Measurements from ENCODE around the gene LRRC49. TPM values are rescaled to one million over a fixed set of nuclear protein-coding genes. Genes with fewer than 3 reads are reported as not detected.

LRRC49 gene
- total RNA-seq, 2 experiments from 2014 or later: 0.14 to 0.62 TPM

DNA sequence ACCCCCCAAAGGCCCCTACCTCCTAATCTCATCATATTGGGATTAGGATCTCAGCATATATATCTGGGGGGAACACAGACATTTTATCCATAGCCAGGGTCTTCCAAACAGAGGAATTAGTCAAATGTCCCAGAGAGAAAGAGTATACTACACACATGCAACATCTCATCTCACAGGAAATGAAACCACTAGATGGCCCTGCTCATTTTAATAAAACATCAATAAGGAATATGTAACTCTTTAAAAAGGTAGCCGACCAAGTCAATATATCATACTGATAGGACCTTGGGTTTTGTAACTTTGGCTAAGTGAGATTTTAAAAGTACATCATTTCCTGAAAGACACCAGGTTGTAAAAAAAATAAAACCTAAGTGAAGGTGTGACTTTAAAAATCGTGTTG lies 177.1 kb downstream of the LRRC49 start:
- DNase-seq (no peak), ATAC-seq (no peak)
- H3K27me3 Mint-ChIP-seq: peaks cover 22% of the 10 kb centered on the region
- no peak overlapping the region for H3K27ac Mint-ChIP-seq
- POLR2A ChIA-PET: no interaction called here
- H3K9me3 Mint-ChIP-seq (ENCODE audit: low read depth): no peaks in the 10 kb centered on the region
- H3K4me3 Mint-ChIP-seq: no peak overlapping the region
- CTCF ChIA-PET: no interaction called here
- intact Hi-C loops (cut with DNase I, micrococcal nuclease): no loop called here
- no peaks in the 10 kb centered on the region for H3K4me1 Mint-ChIP-seq
- no peaks in the 10 kb centered on the region for H3K36me3 Mint-ChIP-seq (ENCODE audit: low read depth)

- DNase-seq: no peak
- Mint-ChIP-seq H3K4me1 (no peaks in the 10 kb centered on the region), H3K9me3 (ENCODE audit: low read depth) (no peaks in the 10 kb centered on the region), H3K36me3 (ENCODE audit: low read depth) (no peaks in the 10 kb centered on the region), H3K27ac (no peak overlapping the region), H3K4me3 (no peak overlapping the region), H3K27me3 (peaks cover 17% of the 10 kb centered on the region)
- POLR2A ChIA-PET: no interaction called here
- ATAC-seq: no peak
- intact Hi-C loops (cut with DNase I, micrococcal nuclease): no loop called here
- CTCF ChIA-PET: no interaction called here
Measured at GRCh38 chr15:71071529-71071928, 178.9 kb downstream of the LRRC49 start.

DNA sequence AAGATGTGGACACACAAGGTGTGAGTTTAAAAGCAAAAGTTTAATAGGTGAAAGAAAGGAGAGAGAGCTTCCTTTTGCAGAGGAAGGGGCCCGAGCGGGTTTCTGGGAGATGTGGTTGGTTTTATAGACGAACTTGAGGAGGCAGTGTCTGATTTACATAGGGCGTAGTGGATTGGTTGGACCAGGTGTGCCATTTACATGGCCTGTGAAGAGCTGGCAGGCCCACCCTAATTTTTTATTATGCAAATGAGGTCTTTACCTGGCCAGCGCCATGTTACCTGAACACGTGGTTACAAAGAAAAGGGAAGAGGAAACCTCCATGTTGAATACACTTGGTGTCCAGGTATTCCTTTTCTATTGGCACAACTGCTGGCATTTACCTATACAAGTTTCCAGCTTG lies 179.8 kb downstream of the LRRC49 start:
- ChIA-PET POLR2A (no interaction called here), CTCF (no interaction called here)
- no peaks in the 10 kb centered on the region for H3K36me3 Mint-ChIP-seq (ENCODE audit: low read depth)
- H3K4me1 Mint-ChIP-seq: no peaks in the 10 kb centered on the region
- ATAC-seq (no peak), DNase-seq (no peak)
- H3K27me3 Mint-ChIP-seq: peaks cover 14% of the 10 kb centered on the region
- intact Hi-C loops (cut with DNase I, micrococcal nuclease): no loop called here
- peaks cover 2% of the 10 kb centered on the region for H3K9me3 Mint-ChIP-seq (ENCODE audit: low read depth)
- H3K27ac Mint-ChIP-seq: no peak overlapping the region
- H3K4me3 Mint-ChIP-seq: no peak overlapping the region

DNA sequence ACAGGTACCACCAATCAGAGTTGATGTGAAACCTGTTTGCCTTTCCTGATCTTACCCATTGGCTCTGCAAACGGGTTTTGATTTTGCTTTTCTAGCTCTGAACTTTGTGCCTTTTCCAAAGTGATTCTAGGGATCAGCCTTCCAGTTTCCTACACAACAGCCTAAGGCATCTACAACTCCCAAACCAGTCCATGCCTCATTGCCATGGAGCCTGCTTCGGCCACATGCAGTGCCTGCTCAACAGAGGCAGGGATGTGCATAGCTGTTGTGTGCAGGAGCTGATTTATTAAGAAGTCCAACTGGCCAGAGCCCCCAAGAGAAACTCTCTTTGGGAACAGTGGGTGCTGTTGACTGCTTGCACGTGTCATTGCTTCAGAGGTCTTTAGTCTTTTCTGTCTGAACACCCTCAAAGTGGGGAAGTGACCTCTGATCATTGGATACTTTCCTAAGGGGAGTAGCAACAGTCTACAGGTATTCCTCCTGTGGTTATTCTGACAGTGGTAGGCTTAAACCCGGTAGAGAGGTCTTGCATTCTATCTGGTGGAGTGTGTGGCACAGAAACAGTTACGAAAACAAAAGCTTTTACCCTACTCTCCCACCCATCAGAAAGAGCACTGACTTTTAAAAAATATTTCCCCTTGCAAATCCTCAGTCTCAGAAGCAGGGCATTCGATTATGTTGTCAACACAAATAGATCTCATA lies 186.0 kb downstream of the LRRC49 start:
- Mint-ChIP-seq H3K9me3 (ENCODE audit: low read depth) (peaks cover 2% of the 10 kb centered on the region), H3K4me1 (no peaks in the 10 kb centered on the region), H3K27me3 (peaks cover 22% of the 10 kb centered on the region), H3K36me3 (ENCODE audit: low read depth) (no peaks in the 10 kb centered on the region), H3K27ac (no peak overlapping the region), H3K4me3 (no peak overlapping the region)
- ATAC-seq (no peak), DNase-seq (no peak)
- CTCF ChIA-PET: no interaction called here
- POLR2A ChIA-PET: no interaction called here
- intact Hi-C loops (cut with DNase I, micrococcal nuclease): no loop called here

DNA sequence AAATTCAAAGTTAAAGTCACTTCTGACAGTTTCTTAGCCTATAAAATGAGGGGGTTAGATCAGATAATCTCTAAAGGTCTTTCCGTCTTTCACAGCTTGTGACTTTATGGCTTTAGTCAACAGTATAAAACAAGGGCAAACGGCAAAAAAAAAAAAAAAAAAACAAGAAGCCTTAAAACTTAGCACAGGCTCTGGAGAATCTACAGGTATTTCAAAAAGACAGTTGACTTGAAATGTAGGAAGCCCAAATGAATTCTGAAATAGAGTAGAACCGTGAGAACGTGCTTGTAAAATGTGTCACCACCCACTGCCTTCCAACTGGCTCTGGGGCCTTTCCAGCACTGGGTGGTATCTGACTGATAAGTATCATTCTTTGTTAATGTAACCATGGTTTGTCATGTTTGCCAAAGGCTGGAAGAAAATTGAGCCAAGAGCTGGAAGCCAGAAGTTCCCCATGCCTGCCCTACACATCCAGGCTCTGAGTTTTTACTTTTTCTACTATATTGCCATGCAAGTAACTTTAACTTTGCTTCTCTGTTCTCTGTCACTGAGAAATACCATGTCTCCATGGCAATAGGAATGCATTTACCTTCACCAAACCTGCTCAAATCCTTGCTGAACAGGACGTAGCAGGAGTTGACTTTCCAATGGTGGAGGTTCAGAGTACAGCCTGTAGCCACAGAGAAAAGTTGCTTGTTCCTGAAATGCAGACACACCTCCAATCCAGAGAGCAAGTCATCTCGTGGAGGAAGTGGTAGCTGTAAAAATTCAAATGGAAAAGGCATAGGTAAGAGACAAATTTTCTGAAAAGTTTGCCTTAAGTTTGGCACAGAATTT lies 186.8 kb downstream of the LRRC49 start:
- ChIA-PET POLR2A (no interaction called here), CTCF (no interaction called here)
- H3K4me1 Mint-ChIP-seq: no peaks in the 10 kb centered on the region
- H3K4me3 Mint-ChIP-seq: no peak overlapping the region
- DNase-seq: no peak
- intact Hi-C loops (cut with DNase I, micrococcal nuclease): no loop called here
- no peak overlapping the region for H3K27ac Mint-ChIP-seq
- no peak for ATAC-seq
- peaks cover 2% of the 10 kb centered on the region for H3K9me3 Mint-ChIP-seq (ENCODE audit: low read depth)
- H3K27me3 Mint-ChIP-seq: peaks cover 23% of the 10 kb centered on the region
- no peaks in the 10 kb centered on the region for H3K36me3 Mint-ChIP-seq (ENCODE audit: low read depth)

DNA sequence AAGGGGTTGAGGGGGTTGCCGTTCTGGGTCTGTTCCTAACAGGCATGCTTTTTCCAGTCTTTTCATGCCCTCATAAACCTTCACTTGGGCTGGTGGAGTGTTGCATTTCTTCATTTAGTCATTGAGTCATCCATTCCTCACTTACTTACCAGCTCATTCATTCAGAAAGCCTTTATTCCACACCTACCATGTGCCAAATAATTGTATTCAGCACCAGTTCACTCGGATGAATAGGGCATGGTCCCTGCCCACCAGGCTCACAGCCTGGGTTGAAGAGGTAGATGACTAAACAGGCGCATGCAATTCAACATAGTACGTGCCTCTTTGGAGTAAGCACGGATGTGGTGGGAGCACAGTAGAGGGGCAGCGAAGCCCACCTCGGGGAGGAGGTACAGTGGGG lies 187.5 kb downstream of the LRRC49 start:
- intact Hi-C loops (cut with DNase I, micrococcal nuclease): no loop called here
- POLR2A ChIA-PET: no interaction called here
- Mint-ChIP-seq H3K4me3 (no peak overlapping the region), H3K27me3 (peaks cover 22% of the 10 kb centered on the region), H3K9me3 (ENCODE audit: low read depth) (peaks cover 2% of the 10 kb centered on the region), H3K27ac (no peak overlapping the region), H3K36me3 (ENCODE audit: low read depth) (no peaks in the 10 kb centered on the region), H3K4me1 (no peaks in the 10 kb centered on the region)
- CTCF ChIA-PET: no interaction called here
- DNase-seq (no peak), ATAC-seq (no peak)

- Mint-ChIP-seq H3K4me1 (no peaks in the 10 kb centered on the region), H3K36me3 (ENCODE audit: low read depth) (no peaks in the 10 kb centered on the region), H3K27ac (no peak overlapping the region), H3K27me3 (peaks cover 27% of the 10 kb centered on the region), H3K9me3 (ENCODE audit: low read depth) (peaks cover 2% of the 10 kb centered on the region), H3K4me3 (no peak overlapping the region)
- POLR2A ChIA-PET: no interaction called here
- no peak for ATAC-seq
- no peak for DNase-seq
- CTCF ChIA-PET: no interaction called here
- intact Hi-C loops (cut with DNase I, micrococcal nuclease): no loop called here
Measured at GRCh38 chr15:71080705-71081104, 188.1 kb downstream of the LRRC49 start.

GRCh38 chr15:71082803-71083202 lies 190.2 kb downstream of the LRRC49 start:
- Mint-ChIP-seq H3K36me3 (ENCODE audit: low read depth) (no peaks in the 10 kb centered on the region), H3K9me3 (ENCODE audit: low read depth) (no peaks in the 10 kb centered on the region), H3K4me1 (no peaks in the 10 kb centered on the region), H3K27ac (no peak overlapping the region), H3K27me3 (peaks cover 29% of the 10 kb centered on the region), H3K4me3 (no peak overlapping the region)
- DNase-seq (no peak), ATAC-seq (no peak)
- CTCF ChIA-PET: no interaction called here
- intact Hi-C loops (cut with DNase I, micrococcal nuclease): no loop called here
- POLR2A ChIA-PET: no interaction called here

GRCh38 chr15:71083349-71083748 lies 190.7 kb downstream of the LRRC49 start:
- ATAC-seq: no peak
- H3K4me3 Mint-ChIP-seq: no peak overlapping the region
- H3K27me3 Mint-ChIP-seq: peaks cover 28% of the 10 kb centered on the region
- H3K9me3 Mint-ChIP-seq (ENCODE audit: low read depth): no peaks in the 10 kb centered on the region
- ChIA-PET POLR2A (no interaction called here), CTCF (no interaction called here)
- no peak for DNase-seq
- intact Hi-C loops (cut with DNase I, micrococcal nuclease): no loop called here
- no peaks in the 10 kb centered on the region for H3K36me3 Mint-ChIP-seq (ENCODE audit: low read depth)
- H3K4me1 Mint-ChIP-seq: no peaks in the 10 kb centered on the region
- H3K27ac Mint-ChIP-seq: no peak overlapping the region

DNA sequence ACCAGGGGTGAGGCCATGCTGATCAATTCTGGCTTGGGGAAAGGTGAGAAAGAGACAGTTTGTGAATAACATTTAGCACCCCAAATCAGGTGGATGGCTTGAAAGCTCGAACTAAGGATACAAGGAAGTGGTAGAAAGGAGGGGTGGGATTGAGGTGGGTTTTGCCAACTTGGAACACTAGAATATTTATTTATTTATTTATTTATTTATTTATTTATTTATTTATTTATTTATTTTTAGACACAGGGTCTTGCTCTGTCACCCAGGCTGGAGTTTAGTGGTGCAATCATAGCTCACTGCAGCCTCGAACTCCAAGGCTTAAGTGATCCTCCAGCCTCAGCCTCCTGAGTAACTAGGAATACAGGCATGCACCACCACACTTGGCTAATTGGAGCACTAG lies 191.6 kb downstream of the LRRC49 start:
- Mint-ChIP-seq H3K9me3 (ENCODE audit: low read depth) (no peaks in the 10 kb centered on the region), H3K4me3 (no peak overlapping the region), H3K4me1 (no peaks in the 10 kb centered on the region), H3K36me3 (ENCODE audit: low read depth) (no peaks in the 10 kb centered on the region), H3K27ac (no peak overlapping the region), H3K27me3 (peaks cover 29% of the 10 kb centered on the region)
- no peak for ATAC-seq
- no peak for DNase-seq
- POLR2A ChIA-PET: no interaction called here
- intact Hi-C loops (cut with DNase I, micrococcal nuclease): no loop called here
- CTCF ChIA-PET: no interaction called here

- CTCF ChIA-PET: no interaction called here
- Mint-ChIP-seq H3K4me3 (no peak overlapping the region), H3K27ac (no peak overlapping the region), H3K27me3 (peaks cover 32% of the 10 kb centered on the region), H3K36me3 (ENCODE audit: low read depth) (no peaks in the 10 kb centered on the region), H3K9me3 (ENCODE audit: low read depth) (no peaks in the 10 kb centered on the region), H3K4me1 (no peaks in the 10 kb centered on the region)
- DNase-seq (no peak), ATAC-seq (no peak)
- POLR2A ChIA-PET: no interaction called here
- intact Hi-C loops (cut with DNase I, micrococcal nuclease): no loop called here
Measured at GRCh38 chr15:71085809-71086208, 193.2 kb downstream of the LRRC49 start.

GRCh38 chr15:71088155-71088554 lies 195.5 kb downstream of the LRRC49 start:
- Mint-ChIP-seq H3K9me3 (ENCODE audit: low read depth) (no peaks in the 10 kb centered on the region), H3K27ac (no peak overlapping the region), H3K36me3 (ENCODE audit: low read depth) (no peaks in the 10 kb centered on the region), H3K4me3 (no peak overlapping the region), H3K4me1 (no peaks in the 10 kb centered on the region), H3K27me3 (peaks cover 23% of the 10 kb centered on the region)
- DNase-seq (no peak), ATAC-seq (no peak)
- POLR2A ChIA-PET: no interaction called here
- intact Hi-C loops (cut with DNase I, micrococcal nuclease): no loop called here
- CTCF ChIA-PET: no interaction called here

Data from activated CD4-positive, alpha-beta T cell treated with anti-CD3 and anti-CD28 coated beads for 36 hours (primary cell).